ENCODE measurements around the gene PHC1. TPM values are rescaled to one million over a fixed set of nuclear protein-coding genes. Genes with fewer than 3 reads are reported as not detected.

PHC1 gene
- total RNA-seq, 2 experiments from 2014 or later: 33.6 to 52.2 TPM

GRCh38 chr12:8886502-8887284 lies 27.6 kb upstream of the PHC1 start:
- Histone ChIP-seq H3K9me2 (ENCODE audit: insufficient read depth, low read length) (no peaks in the 10 kb centered on the region), H3K9me3 (ENCODE audit: low read length) (no peaks in the 10 kb centered on the region), H3K79me2 (ENCODE audit: insufficient read depth, low read depth, low read length) (no peaks in the 10 kb centered on the region), H4K20me1 (ENCODE audit: insufficient read depth, low read length) (no peaks in the 10 kb centered on the region), H3K4me1 (ENCODE audit: insufficient read depth, low read length, poor library complexity, severe bottlenecking) (no peaks in the 10 kb centered on the region), H3K36me3 (ENCODE audit: insufficient read depth, low read length) (no peaks in the 10 kb centered on the region), H3K4me3 (ENCODE audit: low read depth, low read length, poor library complexity, severe bottlenecking) (no peak overlapping the region), H3K4me2 (ENCODE audit: low read length) (no peak overlapping the region), H2AFZ (ENCODE audit: low read length) (no peak overlapping the region), H3K27ac (ENCODE audit: low read depth, low read length, poor library complexity, severe bottlenecking) (no peak overlapping the region)
- no peak for DNase-seq (ENCODE audit: low spot score)
- intact Hi-C loops (cut with micrococcal nuclease; ENCODE audit: unreplicated experiment): no loop called here
- ChIA-PET POLR2A (interaction anchor here (0.9 kb wide), 1 partner anchor 199 kb away, joined by 3 read pairs; no protein-coding TSS in a partner anchor), CTCF (ENCODE audit: unreplicated experiment) (no interaction called here)
- no TSS peak for BruUV-seq (replicated peaks)
- no peak for TF ChIP-seq CTCF (conservative IDR thresholded peaks at IDR 0.05; ENCODE audit: low read length)
- no peak for TF ChIP-seq EZH2phosphoT487 (IDR thresholded peaks at IDR 0.05; ENCODE audit: borderline replicate concordance, low read depth, low read length)

- POLR2A ChIA-PET: interaction anchor here (0.9 kb wide), 1 partner anchor 199 kb away, joined by 3 read pairs; no protein-coding TSS in a partner anchor
- BruUV-seq (replicated peaks): no TSS peak
- Histone ChIP-seq H4K20me1 (ENCODE audit: insufficient read depth, low read length) (no peaks in the 10 kb centered on the region), H3K79me2 (ENCODE audit: insufficient read depth, low read depth, low read length) (no peaks in the 10 kb centered on the region), H3K9me2 (ENCODE audit: insufficient read depth, low read length) (no peaks in the 10 kb centered on the region), H3K4me2 (ENCODE audit: low read length) (no peak overlapping the region), H3K4me3 (ENCODE audit: low read depth, low read length, poor library complexity, severe bottlenecking) (no peak overlapping the region), H3K27ac (ENCODE audit: low read depth, low read length, poor library complexity, severe bottlenecking) (no peak overlapping the region), H3K36me3 (ENCODE audit: insufficient read depth, low read length) (no peaks in the 10 kb centered on the region), H3K9me3 (ENCODE audit: low read length) (no peaks in the 10 kb centered on the region), H3K4me1 (ENCODE audit: insufficient read depth, low read length, poor library complexity, severe bottlenecking) (no peaks in the 10 kb centered on the region), H2AFZ (ENCODE audit: low read length) (no peak overlapping the region)
- intact Hi-C loops (cut with micrococcal nuclease; ENCODE audit: unreplicated experiment): no loop called here
- no peak for DNase-seq (ENCODE audit: low spot score)
- CTCF ChIA-PET (ENCODE audit: unreplicated experiment): no interaction called here
- TF ChIP-seq CTCF (conservative IDR thresholded peaks at IDR 0.05; ENCODE audit: low read length) (no peak), EZH2phosphoT487 (IDR thresholded peaks at IDR 0.05; ENCODE audit: borderline replicate concordance, low read depth, low read length) (no peak)
These were observed 27.0 kb upstream of the PHC1 start for GRCh38 chr12:8887285-8887715.
